ENCODE measurements around the gene ZNF865. TPM values are rescaled to one million over a fixed set of nuclear protein-coding genes. Genes with fewer than 3 reads are reported as not detected.

The ZNF865 gene
- total RNA-seq, 1 donor from 2014 or later: 16.1 TPM

DNA sequence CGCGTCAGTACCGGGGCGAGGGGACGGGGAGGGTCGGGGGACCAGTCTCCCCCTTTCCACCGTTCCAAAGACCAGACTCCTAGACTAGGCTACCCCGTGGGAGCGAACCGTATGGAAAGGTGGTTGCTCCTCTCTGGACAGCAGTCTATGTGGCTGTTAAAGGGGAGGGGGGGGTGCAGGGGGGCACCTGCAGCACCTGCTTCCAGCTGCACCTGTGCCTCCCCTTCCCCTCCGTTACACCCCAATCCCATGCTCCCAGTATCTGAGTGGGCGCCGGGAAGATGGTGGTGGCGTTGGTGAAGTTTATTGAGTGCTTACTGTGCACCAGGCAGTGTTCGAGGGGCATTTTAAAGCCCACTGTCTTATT, 4.8 kb upstream of the ZNF865 start:
- no peaks in the 10 kb centered on the region for H3K27me3 Mint-ChIP-seq (ENCODE audit: low read depth)
- H3K4me1 Mint-ChIP-seq (ENCODE audit: low read depth): peaks cover 31% of the 10 kb centered on the region
- peak overlapping the region; percentile 66 for H3K4me3 Mint-ChIP-seq (ENCODE audit: unreplicated experiment)
- H3K9me3 Mint-ChIP-seq (ENCODE audit: low read depth): no peaks in the 10 kb centered on the region
- peak overlapping the region; percentile 41 for H3K27ac Mint-ChIP-seq (ENCODE audit: unreplicated experiment)
- no peak for TF ChIP-seq CTCF (IDR thresholded peaks at IDR 0.05)
- DNase-seq (ENCODE audit: low spot score): no peak
- peaks cover 12% of the 10 kb centered on the region for H3K36me3 Mint-ChIP-seq (ENCODE audit: low read depth)

- no peak for DNase-seq (ENCODE audit: low spot score)
- H3K27ac Mint-ChIP-seq (ENCODE audit: unreplicated experiment): peak overlapping the region; percentile 41
- H3K27me3 Mint-ChIP-seq (ENCODE audit: low read depth): no peaks in the 10 kb centered on the region
- H3K36me3 Mint-ChIP-seq (ENCODE audit: low read depth): peaks cover 9% of the 10 kb centered on the region
- peak overlapping the region; percentile 66 for H3K4me3 Mint-ChIP-seq (ENCODE audit: unreplicated experiment)
- no peak for TF ChIP-seq CTCF (IDR thresholded peaks at IDR 0.05)
- H3K4me1 Mint-ChIP-seq (ENCODE audit: low read depth): peaks cover 31% of the 10 kb centered on the region
- H3K9me3 Mint-ChIP-seq (ENCODE audit: low read depth): no peaks in the 10 kb centered on the region
Observed at GRCh38 chr19:55601084-55601483, 4.4 kb upstream of the ZNF865 start.

GRCh38 chr19:55602104-55603001, 3.1 kb upstream of the ZNF865 start:
- no peaks in the 10 kb centered on the region for H3K27me3 Mint-ChIP-seq (ENCODE audit: low read depth)

GRCh38 chr19:55603115-55603514, 2.3 kb upstream of the ZNF865 start:
- no peak for TF ChIP-seq CTCF (IDR thresholded peaks at IDR 0.05)
- Mint-ChIP-seq H3K4me3 (ENCODE audit: unreplicated experiment) (no peak overlapping the region), H3K9me3 (ENCODE audit: low read depth) (no peaks in the 10 kb centered on the region), H3K27me3 (ENCODE audit: low read depth) (no peaks in the 10 kb centered on the region), H3K4me1 (ENCODE audit: low read depth) (peaks cover 44% of the 10 kb centered on the region), H3K36me3 (ENCODE audit: low read depth) (peaks cover 4% of the 10 kb centered on the region), H3K27ac (ENCODE audit: unreplicated experiment) (no peak overlapping the region)
- no peak for DNase-seq (ENCODE audit: low spot score)

More at GRCh38 chr19:55602104-55603001, 3.1 kb upstream of the ZNF865 start:
- DNase-seq (ENCODE audit: low spot score): no peak
- Mint-ChIP-seq H3K36me3 (ENCODE audit: low read depth) (peaks cover 2% of the 10 kb centered on the region), H3K9me3 (ENCODE audit: low read depth) (no peaks in the 10 kb centered on the region), H3K4me3 (ENCODE audit: unreplicated experiment) (no peak overlapping the region), H3K4me1 (ENCODE audit: low read depth) (peaks cover 39% of the 10 kb centered on the region), H3K27ac (ENCODE audit: unreplicated experiment) (no peak overlapping the region)
- TF ChIP-seq CTCF (IDR thresholded peaks at IDR 0.05): no peak

GRCh38 chr19:55603581-55604292, 1.7 kb upstream of the ZNF865 start:
- no peaks in the 10 kb centered on the region for H3K27me3 Mint-ChIP-seq (ENCODE audit: low read depth)
- H3K36me3 Mint-ChIP-seq (ENCODE audit: low read depth): peaks cover 6% of the 10 kb centered on the region
- no peak for DNase-seq (ENCODE audit: low spot score)
- no peak for TF ChIP-seq CTCF (IDR thresholded peaks at IDR 0.05)
- no peak overlapping the region for H3K4me3 Mint-ChIP-seq (ENCODE audit: unreplicated experiment)
- peak overlapping the region; percentile 98 for H3K27ac Mint-ChIP-seq (ENCODE audit: unreplicated experiment)
- H3K9me3 Mint-ChIP-seq (ENCODE audit: low read depth): no peaks in the 10 kb centered on the region
- H3K4me1 Mint-ChIP-seq (ENCODE audit: low read depth): peaks cover 40% of the 10 kb centered on the region

All from chondrocyte (in vitro differentiated cells).